GM19025 (cell line): ENCODE measurements around the gene CPA1.
"Not testable (repeated sequence)": the region's sequence is repeated elsewhere in the genome, so short reads cannot be mapped to it uniquely, and the experiment has no call there.

Source experiments
- ATAC-seq: cut with Tn5 transposase; IDR thresholded peaks from one replicate; pipeline ENCODE4 v1.9.1; 2021; ENCODE audit warnings: mild to moderate bottlenecking, low read depth, moderate library complexity; ENCODE audit not compliant: unreplicated experiment

Gene CPA1

GRCh38 chr7:130371046-130371445 is 9.2 kb upstream of the CPA1 start:
- ATAC-seq, result no peak

- no peak for ATAC-seq
Measured at GRCh38 chr7:130372402-130373165, 7.7 kb upstream of the CPA1 start.

GRCh38 chr7:130374507-130374906 is 5.8 kb upstream of the CPA1 start:
- ATAC-seq, result no peak

- ATAC-seq, result not testable (repeated sequence)
Measured at GRCh38 chr7:130376461-130376860, 3.8 kb upstream of the CPA1 start.

GRCh38 chr7:130377178-130377577 is 3.1 kb upstream of the CPA1 start:
- no peak for ATAC-seq

- ATAC-seq, result no peak
Measured at GRCh38 chr7:130379019-130379418, 1.3 kb upstream of the CPA1 start.

GRCh38 chr7:130379532-130379920 is 768 bp upstream of the CPA1 start:
- ATAC-seq, result no peak

- no peak for ATAC-seq
Measured at GRCh38 chr7:130380861-130381455, 664 bp downstream of the CPA1 start.

GRCh38 chr7:130381468-130382312 is 1.4 kb downstream of the CPA1 start:
- ATAC-seq, result no peak

- ATAC-seq, result no peak
Measured at GRCh38 chr7:130383187-130383980, 3.1 kb downstream of the CPA1 start.

GRCh38 chr7:130384371-130384801 is 4.1 kb downstream of the CPA1 start:
- no peak for ATAC-seq

GRCh38 chr7:130384841-130385599 is 4.7 kb downstream of the CPA1 start:
- ATAC-seq, result no peak

GRCh38 chr7:130385600-130386066 is 5.3 kb downstream of the CPA1 start:
- no peak for ATAC-seq

- no peak for ATAC-seq
Measured at GRCh38 chr7:130386876-130387275, 6.6 kb downstream of the CPA1 start.

- no peak for ATAC-seq
Measured at GRCh38 chr7:130387306-130387627, 7.0 kb downstream of the CPA1 start.

GRCh38 chr7:130387628-130388403 is 7.5 kb downstream of the CPA1 start:
- no peak for ATAC-seq

GRCh38 chr7:130388671-130389070 is 8.4 kb downstream of the CPA1 start:
- no peak for ATAC-seq

- ATAC-seq, result no peak
Measured at GRCh38 chr7:130390486-130390885, 10.2 kb downstream of the CPA1 start.

GRCh38 chr7:130393101-130393561 is 12.8 kb downstream of the CPA1 start:
- ATAC-seq, result no peak
